GM21528 (cell line): ENCODE results near the gene FYN.

ENCODE experiments used
- ATAC-seq: cut with Tn5 transposase; IDR thresholded peaks from one replicate; pipeline ENCODE4 v1.9.1; 2021; ENCODE audit warnings: mild to moderate bottlenecking, moderate library complexity; ENCODE audit not compliant: unreplicated experiment, low FRiP score

The FYN gene

GRCh38 chr6:111857674-111858337, 15.4 kb downstream of the FYN start:
- no peak for ATAC-seq

GRCh38 chr6:111855753-111856152, 17.5 kb downstream of the FYN start:
- no peak for ATAC-seq

- ATAC-seq = no peak
Observed at GRCh38 chr6:111854683-111855082, 18.6 kb downstream of the FYN start.

- no peak for ATAC-seq
Observed at GRCh38 chr6:111852725-111853124, 20.5 kb downstream of the FYN start.

GRCh38 chr6:111850295-111850937, 22.8 kb downstream of the FYN start:
- peak; percentile 42 for ATAC-seq

- no peak for ATAC-seq
Observed at GRCh38 chr6:111849298-111849697, 24.0 kb downstream of the FYN start.

DNA sequence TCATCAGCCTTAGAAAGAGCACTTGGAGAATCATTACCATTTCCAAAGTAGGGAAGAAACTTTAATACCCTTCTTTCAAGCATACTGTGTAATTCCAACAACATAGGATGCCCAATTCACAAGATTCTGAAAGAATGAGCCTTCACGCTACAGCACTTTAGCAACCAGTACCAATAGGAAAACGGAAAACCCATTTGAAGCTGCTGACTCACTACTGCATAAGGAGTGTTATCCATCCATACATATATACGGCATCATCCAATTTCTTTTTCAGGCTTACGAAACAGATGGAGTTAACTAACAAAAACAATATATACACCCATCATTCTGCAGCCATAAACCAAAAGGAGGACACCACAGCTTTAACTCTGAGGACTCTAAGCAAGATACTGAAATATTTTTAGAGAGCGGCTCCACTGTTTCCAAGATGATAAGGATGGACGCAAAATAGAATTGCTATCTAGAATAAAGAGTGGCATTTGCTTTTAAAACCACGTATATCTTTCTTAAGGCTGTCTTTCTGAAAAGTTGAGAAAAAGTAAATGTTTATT, 24.9 kb downstream of the FYN start:
- no peak for ATAC-seq

GRCh38 chr6:111846492-111847409, 26.5 kb downstream of the FYN start:
- ATAC-seq = no peak

DNA sequence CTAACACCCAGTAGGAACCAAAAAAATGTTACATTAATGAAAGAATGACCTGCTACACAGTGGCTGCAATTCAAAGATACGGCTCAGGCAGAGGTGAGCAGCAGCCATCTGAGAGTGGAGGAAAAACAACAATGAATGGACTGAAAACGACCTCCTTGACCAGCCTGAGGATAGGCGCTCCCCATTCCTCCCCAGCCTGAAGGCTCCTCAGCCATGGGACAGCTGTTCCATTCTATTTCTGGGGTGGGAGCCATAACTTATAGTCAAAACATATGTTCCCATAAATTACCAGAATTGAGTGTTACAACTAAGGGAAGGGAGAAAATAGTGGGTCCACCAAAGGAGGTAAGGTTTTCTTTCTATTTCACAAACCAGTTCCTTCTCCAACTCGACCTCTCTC, 27.2 kb downstream of the FYN start:
- ATAC-seq = no peak

- peak; percentile 43 for ATAC-seq
Observed at GRCh38 chr6:111845441-111845871, 27.8 kb downstream of the FYN start.

GRCh38 chr6:111844921-111845320, 28.3 kb downstream of the FYN start:
- peak; percentile 31 for ATAC-seq

- ATAC-seq = peak; percentile 52
Observed at GRCh38 chr6:111844376-111844775, 28.9 kb downstream of the FYN start.

DNA sequence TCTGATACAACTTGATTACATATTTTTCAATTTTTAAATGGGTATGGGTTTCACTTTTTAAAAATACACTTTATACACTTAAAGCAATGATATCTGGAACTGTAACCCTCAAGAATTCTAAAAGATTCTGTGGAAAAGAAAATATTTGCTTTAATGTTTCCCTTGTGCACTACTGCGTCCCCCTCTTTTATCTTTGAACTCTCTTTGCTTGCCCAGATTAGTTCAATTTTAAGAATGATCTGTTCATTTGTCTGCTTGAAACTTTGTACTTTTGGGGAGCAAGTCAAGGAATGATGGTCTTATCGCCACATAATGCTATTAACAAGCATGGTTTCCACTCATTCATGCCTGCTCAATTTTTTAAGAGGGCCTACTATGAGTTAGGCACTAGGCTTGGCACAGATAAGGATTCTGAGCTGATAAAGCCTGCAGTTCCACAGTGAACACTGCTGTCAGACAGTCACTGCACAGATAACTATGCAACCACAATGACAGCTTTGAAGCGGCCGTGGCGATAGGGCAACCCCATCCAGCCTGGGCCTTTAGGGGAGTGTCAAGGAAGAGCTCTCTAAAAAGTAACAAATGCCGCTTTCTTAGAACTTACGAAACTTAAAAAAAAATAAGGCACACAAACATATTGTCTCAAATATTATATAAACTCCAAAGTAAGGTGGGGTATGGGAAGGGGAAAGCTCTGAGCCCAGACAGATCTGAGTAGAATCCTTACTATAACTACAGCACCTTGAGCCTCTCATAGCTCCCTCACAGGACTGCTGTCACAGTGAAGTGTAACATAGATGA, 29.7 kb downstream of the FYN start:
- no peak for ATAC-seq

DNA sequence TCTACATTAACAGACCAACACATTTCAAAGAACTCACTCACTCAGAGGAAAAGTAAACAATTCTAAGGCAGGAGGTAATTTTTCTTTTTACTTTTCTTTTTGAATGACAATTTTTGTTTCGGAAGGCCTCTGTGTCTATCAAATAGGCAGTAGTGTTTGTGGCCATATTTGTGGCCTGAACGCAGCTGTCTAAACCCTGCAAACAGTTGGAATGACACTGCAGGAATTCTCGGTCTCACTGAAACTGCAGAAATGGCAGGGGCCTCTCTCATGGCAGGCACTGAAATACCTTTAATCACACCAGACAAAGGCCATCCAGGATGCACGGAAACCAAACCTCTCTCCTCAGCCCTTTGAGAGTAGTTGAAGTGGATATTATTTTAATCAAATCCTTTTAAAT, 30.4 kb downstream of the FYN start:
- no peak for ATAC-seq

DNA sequence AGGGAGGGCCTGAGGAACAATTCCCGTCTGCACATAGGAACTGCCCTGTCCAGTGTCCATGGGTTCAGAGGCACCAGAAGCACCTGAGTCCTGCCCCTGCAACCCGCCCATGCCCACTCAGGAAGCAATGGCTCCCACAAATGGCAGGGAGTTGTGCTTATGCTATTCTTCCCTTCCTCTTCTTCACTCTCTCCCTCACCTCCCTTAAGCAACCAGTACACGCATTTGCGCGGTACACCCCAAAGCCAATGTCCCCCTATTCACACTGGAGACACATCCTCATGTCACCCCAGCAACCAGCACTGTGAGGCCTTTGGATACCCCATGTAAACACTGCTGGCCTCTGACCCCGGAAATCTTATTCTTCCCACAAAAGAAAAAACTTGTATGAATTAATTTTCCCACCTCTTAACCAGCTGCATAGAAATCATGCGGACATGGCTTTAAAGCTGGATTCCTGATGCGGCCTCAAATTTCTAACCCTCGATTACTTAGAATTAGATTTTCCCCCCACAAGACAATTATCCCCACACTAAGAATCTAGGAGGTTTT, 30.9 kb downstream of the FYN start:
- no peak for ATAC-seq

GRCh38 chr6:111841822-111842221, 31.4 kb downstream of the FYN start:
- no peak for ATAC-seq

DNA sequence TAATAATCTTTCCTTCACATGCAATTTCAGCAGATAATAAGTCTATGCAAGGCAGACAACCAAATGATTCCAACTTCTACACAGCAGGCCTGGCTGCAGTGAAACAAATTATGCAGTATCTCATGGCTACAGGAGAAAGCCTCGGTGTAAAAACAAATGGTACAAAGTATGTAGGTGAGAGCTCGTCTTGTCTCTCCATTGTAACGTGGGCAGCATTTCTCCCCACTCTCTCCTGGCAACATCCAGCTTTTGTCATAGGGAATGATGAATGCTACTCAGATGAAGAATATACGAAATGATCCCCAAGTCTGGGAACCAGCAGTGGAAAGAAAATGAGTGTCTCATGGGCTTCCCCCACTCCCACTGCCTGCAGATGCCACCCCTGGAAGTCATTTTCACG, 32.4 kb downstream of the FYN start:
- ATAC-seq = no peak

GRCh38 chr6:111838749-111839484, 34.3 kb downstream of the FYN start:
- ATAC-seq = no peak
